Right hindlimb (tissue), 1 donor: ENCODE results near the gene SFTA2.
"Not testable (repeated sequence)": the region's sequence is repeated elsewhere in the genome, so short reads cannot be mapped to it uniquely, and the experiment has no call there.

Experiments
- DNase-seq: peaks from one replicate; pipeline ENCODE4 v3.0.0-alpha.2; 2018

SFTA2 gene

GRCh38 chr6:30912746-30913520 lies 19.0 kb downstream of the SFTA2 start:
- no peak for DNase-seq

DNA sequence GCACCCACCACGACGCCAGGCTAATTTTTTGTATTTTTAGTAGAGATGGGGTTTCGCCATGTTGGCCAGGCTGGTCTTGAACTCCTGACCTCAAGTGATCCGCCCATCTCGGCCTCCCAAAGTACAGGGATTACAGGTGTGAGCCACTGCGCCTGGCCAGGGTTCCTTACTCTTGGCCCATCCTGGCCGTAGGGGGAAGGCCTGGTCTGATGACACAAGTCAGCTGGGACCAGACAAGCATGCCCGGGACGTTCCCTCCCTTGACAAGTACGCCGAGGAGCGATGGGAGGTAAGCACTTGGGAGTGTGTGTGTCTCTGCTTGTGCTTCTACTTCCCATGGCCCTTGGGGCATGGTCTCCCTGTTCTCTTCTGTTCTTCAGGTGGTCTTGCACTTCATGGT lies 21.5 kb downstream of the SFTA2 start:
- DNase-seq, result not testable (repeated sequence)

DNA sequence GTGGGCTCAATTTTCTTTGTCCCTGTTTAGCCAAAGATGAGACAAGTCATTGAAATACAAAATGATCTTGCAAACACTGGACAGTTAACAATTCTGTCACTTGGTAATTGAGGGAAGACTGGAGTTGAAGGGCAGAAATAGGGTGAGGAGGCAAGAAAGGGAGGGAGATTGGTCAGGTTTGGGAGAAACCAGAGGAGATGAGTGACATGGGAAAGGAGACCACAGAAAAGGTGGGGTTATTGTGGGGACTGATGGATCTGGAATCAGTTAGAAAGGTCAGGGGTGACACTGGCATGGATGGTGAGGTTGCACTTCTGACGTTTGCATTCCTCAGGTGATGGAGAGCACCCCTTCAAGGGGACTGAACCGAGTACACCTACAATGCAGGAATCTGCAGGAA lies 23.3 kb downstream of the SFTA2 start:
- DNase-seq, result no peak

GRCh38 chr6:30907758-30908591 lies 24.0 kb downstream of the SFTA2 start, which contains the start of gene GTF2H4:
Gene GTF2H4, plus strand, starts transcription at chr6:30908207.
- peak; percentile 99 for DNase-seq

GRCh38 chr6:30907290-30907757 lies 24.6 kb downstream of the SFTA2 start:
- not testable (repeated sequence) for DNase-seq

- no peak for DNase-seq
Observed at GRCh38 chr6:30903236-30903635, 28.7 kb downstream of the SFTA2 start.

DNA sequence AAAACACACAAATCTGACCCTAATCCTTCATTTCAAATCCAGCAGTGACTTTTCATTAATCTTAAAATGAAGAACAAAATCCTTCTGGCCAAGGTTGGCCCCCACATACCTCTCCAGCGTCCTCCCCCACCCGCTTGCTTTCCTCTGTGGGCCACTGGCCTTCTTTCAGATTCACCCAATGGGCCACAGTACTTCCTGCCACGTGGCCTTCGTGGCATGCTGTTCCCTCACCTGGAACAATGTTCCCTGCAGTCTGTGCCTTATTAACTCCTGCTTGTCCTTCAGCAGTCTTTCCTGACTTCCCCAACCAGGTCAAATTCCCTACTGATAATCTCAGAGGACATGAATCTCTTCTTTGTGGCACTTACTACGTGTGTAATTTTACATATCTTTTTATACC lies 29.3 kb downstream of the SFTA2 start:
- no peak for DNase-seq

- DNase-seq, result not testable (repeated sequence)
Observed at GRCh38 chr6:30902196-30902595, 29.8 kb downstream of the SFTA2 start.

DNA sequence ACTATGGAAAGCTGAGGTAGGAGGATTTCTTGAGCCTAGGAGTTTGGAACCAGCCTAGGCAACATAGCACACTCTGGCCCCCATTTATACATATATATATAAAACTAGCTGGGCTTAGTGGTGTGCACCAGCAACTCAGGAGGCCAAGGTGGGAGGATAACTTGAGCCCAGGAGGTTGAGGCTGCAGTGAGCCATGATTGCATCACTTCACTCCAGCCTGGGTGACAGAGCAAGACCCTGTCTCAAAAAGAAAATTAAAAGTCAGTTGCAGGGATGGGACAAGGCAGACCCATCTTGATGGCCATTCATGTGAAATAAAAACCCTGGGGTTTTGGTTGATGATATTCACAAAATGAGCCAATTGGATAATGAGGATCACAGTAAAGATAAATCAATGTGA lies 30.5 kb downstream of the SFTA2 start:
- DNase-seq, result no peak

- DNase-seq, result no peak
Observed at GRCh38 chr6:30900863-30901417, 31.0 kb downstream of the SFTA2 start.

DNA sequence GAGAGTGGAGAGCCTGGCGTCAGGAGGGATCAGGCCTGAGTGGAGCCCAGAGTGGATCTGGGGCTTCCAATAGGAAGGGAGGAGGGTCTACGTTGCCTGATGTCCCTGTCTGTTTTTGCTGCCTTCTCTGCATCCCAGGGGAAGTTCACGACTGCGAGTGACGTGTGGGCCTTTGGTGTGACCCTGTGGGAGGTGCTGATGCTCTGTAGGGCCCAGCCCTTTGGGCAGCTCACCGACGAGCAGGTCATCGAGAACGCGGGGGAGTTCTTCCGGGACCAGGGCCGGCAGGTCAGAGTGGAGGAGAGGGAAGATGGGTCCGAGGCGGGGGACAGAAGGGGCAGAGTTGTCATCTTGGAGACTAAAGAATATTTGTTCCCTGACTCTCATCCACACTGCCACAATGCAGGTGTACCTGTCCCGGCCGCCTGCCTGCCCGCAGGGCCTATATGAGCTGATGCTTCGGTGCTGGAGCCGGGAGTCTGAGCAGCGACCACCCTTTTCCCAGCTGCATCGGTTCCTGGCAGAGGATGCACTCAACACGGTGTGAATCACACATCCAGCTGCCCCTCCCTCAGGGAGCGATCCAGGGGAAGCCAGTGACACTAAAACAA lies 33.1 kb downstream of the SFTA2 start:
- DNase-seq, result no peak

GRCh38 chr6:30897882-30898281 lies 34.1 kb downstream of the SFTA2 start:
- no peak for DNase-seq

GRCh38 chr6:30896541-30896940 lies 35.4 kb downstream of the SFTA2 start:
- no peak for DNase-seq

DNA sequence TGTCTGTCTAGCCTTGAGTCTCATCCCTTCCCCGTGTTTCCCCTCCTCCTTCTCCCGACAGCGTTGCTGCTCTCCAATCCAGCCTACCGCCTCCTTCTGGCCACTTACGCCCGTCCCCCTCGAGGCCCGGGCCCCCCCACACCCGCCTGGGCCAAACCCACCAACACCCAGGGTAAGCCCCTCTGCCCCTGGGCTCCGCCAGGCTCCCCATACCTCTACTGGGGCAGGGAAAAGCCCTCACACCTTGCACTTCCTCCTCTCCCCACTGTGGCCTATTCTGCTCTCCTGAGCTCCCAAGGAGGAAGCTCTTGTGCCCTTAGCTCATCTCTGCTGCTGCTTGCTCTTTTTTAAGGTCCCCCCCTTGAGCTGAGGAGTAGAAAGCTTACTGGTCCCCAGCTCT lies 36.6 kb downstream of the SFTA2 start:
- no peak for DNase-seq

GRCh38 chr6:30894935-30895334 lies 37.0 kb downstream of the SFTA2 start:
- no peak for DNase-seq

DNA sequence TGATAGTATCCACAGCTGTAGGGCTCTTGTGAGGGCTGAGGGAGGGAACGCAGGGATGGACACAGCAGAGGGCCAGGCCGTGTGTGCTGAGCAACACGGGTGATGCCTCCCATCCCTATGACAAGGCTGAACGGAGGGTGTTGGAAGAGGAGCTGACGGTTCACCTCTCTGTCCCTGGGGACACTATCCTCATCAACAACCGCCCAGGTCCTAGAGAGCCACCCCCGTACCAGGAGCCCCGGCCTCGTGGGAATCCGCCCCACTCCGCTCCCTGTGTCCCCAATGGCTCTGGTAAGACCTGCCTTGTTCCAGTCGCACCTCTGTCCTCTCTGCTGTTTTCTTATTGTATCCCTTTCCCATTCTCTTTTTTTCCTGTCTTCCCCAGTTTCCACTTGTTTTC lies 37.6 kb downstream of the SFTA2 start:
- no peak for DNase-seq

DNA sequence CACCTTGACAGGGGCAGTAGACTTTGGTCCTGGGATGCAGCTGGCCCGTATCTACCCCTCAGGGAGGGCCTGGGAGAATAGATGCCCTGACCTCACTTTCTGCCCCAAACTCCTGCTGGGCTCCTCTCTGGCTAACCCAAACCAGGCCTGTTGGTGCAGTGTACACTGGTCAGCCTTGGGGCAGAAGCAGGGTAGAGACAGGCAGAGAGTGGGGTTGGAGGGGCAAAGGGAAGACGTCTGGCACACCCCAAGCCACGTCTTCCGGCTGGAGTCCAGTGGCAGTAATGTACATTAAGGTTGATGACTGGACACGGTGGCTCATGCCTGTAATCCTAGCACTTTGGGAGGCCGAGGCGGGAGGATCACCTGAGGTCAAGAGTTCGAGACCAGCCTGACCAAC lies 38.3 kb downstream of the SFTA2 start:
- DNase-seq, result no peak

GRCh38 chr6:30893001-30893591 lies 38.9 kb downstream of the SFTA2 start:
- no peak for DNase-seq

DNA sequence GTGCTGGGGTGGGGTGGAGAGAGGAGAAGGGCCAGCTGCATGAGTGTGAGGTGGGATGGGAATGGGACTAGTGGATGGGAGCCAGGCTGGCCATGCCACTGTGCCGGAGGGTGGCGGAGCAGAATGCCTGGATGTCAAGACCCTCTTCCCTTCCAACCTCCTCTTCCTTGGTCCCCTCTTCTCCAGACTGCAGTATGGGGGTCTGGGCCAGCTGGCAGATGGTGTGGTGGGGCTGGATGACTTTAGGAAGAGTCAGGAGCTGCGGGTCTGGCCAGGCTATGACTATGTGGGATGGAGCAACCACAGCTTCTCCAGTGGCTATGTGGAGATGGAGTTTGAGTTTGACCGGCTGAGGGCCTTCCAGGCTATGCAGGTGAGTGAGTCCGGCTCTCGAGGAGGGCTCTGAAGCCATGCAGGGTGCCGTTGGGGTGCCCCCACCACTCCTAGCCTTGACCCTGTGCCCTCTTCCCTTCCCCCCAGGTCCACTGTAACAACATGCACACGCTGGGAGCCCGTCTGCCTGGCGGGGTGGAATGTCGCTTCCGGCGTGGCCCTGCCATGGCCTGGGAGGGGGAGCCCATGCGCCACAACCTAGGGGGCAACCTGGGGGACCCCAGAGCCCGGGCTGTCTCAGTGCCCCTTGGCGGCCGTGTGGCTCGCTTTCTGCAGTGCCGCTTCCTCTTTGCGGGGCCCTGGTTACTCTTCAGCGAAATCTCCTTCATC lies 40.0 kb downstream of the SFTA2 start:
- DNase-seq, result no peak

DNA sequence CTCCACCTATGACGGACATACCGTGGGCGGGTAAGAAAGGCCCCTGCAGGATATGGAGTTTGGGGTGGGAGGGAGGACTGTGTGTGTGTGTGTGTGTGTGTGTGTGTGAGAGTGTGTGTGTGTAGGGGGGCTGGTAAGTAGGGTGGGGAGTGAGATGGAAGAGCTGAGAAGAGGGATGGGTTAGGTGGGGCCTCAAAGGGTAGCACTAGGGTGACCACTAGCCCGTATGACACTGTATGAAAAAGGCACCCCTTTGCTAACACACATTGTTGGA lies 40.6 kb downstream of the SFTA2 start:
- no peak for DNase-seq

DNA sequence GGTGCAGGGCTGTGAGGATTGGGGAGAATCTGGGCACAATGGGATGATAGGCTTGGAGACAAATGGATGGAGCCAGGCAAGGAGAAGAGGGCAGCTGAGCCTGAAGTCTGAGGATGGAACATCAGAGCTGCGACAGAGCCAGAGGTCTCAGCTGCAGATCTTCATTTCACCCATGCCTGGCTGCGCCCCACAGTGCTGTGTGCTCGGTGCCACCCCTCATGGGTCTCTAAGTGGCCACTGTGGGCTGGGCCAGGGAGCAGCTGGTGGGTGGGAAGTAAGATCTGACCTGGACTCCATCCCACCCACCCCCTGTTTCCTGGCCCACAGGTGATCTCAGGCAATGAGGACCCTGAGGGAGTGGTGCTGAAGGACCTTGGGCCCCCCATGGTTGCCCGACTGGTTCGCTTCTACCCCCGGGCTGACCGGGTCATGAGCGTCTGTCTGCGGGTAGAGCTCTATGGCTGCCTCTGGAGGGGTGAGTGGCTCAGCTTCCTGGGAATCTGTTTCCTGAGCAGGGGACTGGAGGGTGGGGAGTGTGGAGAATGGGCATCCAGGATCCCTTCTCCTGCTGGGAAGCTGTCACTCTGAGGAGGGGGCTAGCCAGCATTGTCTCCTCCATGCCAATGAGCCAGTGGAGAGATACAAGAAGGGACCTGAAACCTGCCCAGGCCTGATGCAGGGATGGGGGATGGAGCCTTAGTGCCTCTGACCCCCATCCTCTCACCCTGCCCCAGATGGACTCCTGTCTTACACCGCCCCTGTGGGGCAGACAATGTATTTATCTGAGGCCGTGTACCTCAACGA lies 41.1 kb downstream of the SFTA2 start:
- DNase-seq, result no peak
